SH-SY5Y (cell line): ENCODE data around the gene OR5D18.

Source experiments
- GATA2 ChIP-seq: IDR thresholded peaks from 2 replicates; pipeline ENCODE4 v1.6.1; 2011; ENCODE audit warnings: mild to moderate bottlenecking, low read depth, low read length
- GATA3 ChIP-seq: IDR thresholded peaks from 2 replicates; pipeline ENCODE4 v1.6.1; 2011; ENCODE audit warnings: low read depth, mild to moderate bottlenecking, low read length, moderate library complexity

DNA sequence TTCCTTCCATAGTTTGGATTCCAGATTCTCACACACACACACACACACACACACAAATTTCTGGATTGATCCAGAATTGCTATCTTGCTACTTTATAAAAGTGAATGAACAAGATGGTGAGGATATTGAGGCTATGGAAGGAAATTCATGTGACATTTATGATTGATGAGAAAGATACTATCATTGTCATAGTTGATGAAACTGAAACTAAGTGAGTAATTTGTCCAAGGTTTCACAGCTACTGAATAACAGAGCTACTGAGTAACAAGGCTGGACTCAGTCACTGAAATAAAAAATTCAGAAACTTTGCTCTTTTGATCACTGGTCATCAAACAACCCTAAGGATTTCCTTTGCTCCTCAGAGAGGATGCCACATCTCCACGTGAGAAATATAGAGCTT is 35.3 kb downstream of the OR5D18 start:
- no peak for TF ChIP-seq GATA2
- TF ChIP-seq GATA3, result no peak
